Adipocyte (in vitro differentiated cells): Measurements from ENCODE around the gene PRIMPOL.
A peak's percentile ranks its signal among the peaks of the same experiment; 100 is the strongest.
"Not testable (repeated sequence)": the region's sequence is repeated elsewhere in the genome, so short reads cannot be mapped to it uniquely, and the experiment has no call there.

ENCODE experiments used
- DNase-seq: peaks from one replicate; pipeline ENCODE4 v3.0.0-alpha.2; 2015; ENCODE audit warnings: low read depth
- H3K27me3 ChIP-seq: replicated peaks from 2 replicates; pipeline ENCODE4 v1.7.0; 2013; ENCODE audit warnings: mild to moderate bottlenecking, low read length, moderate library complexity; ENCODE audit not compliant: control insufficient read depth, insufficient read depth
- H3K36me3 ChIP-seq: 2 replicates; pipeline ENCODE4 v1.7.0; 2013; ENCODE audit warnings: low read length, mild to moderate bottlenecking, moderate library complexity; ENCODE audit not compliant: control insufficient read depth, insufficient read depth, severe bottlenecking
- H3K4me1 ChIP-seq: 2 replicates; pipeline ENCODE4 v1.7.0; 2013; ENCODE audit warnings: mild to moderate bottlenecking, low read length, moderate library complexity; ENCODE audit not compliant: control insufficient read depth, insufficient read depth
- H3K4me3 ChIP-seq: 2 replicates; pipeline ENCODE4 v1.7.0; 2013; ENCODE audit warnings: mild to moderate bottlenecking, low read length, moderate library complexity
- H3K9ac ChIP-seq: 2 replicates; pipeline ENCODE4 v1.7.0; 2013; ENCODE audit warnings: mild to moderate bottlenecking, low read length, moderate library complexity
- H3K9me3 ChIP-seq: 2 replicates; pipeline ENCODE4 v1.7.0; 2013; ENCODE audit warnings: mild to moderate bottlenecking, low read length, moderate library complexity; ENCODE audit not compliant: control insufficient read depth

PRIMPOL gene

GRCh38 chr4:184649026-184649970 lies at the start of gene PRIMPOL, which contains the start of gene CASP3:
Gene PRIMPOL (plus strand): TSS chr4:184649738. CDS start chr4:184657141, 7,403 bp downstream.
Gene CASP3 (minus strand): TSS chr4:184649447. CDS start chr4:184638453, 10,994 bp downstream.
- Histone ChIP-seq H3K4me3 (peak within 1 kb of the TSS; percentile 94), H3K36me3 (peaks cover 8% of the 10 kb centered on the region), H3K9ac (peak within 1 kb of the TSS; percentile 92), H3K4me1 (peaks cover 46% of the 10 kb centered on the region), H3K27me3 (no peaks in the 10 kb centered on the region), H3K9me3 (no peaks in the 10 kb centered on the region)
- peak; percentile 99 for DNase-seq

- H3K9me3 ChIP-seq, DNase-seq, H3K4me3 ChIP-seq, H3K36me3 ChIP-seq, H3K27me3 ChIP-seq, H3K9ac ChIP-seq: not testable (repeated sequence)
- H3K4me1 ChIP-seq: peaks cover 16% of the 10 kb centered on the region
These were observed 48.6 kb upstream of the PRIMPOL start for GRCh38 chr4:184600982-184601381.

GRCh38 chr4:184602857-184603256 lies 46.7 kb upstream of the PRIMPOL start:
- H3K4me3 ChIP-seq, H3K9ac ChIP-seq, H3K36me3 ChIP-seq, H3K9me3 ChIP-seq, DNase-seq, H3K27me3 ChIP-seq: not testable (repeated sequence)
- H3K4me1 ChIP-seq: peaks cover 16% of the 10 kb centered on the region

- not testable (repeated sequence) for H3K27me3 ChIP-seq, H3K36me3 ChIP-seq, H3K4me1 ChIP-seq, H3K9me3 ChIP-seq, DNase-seq, H3K4me3 ChIP-seq, H3K9ac ChIP-seq
These were observed 42.1 kb upstream of the PRIMPOL start for GRCh38 chr4:184607429-184607828.

- Histone ChIP-seq H3K9ac (no peak overlapping the region), H3K27me3 (no peaks in the 10 kb centered on the region), H3K4me1 (no peaks in the 10 kb centered on the region), H3K9me3 (no peaks in the 10 kb centered on the region), H3K36me3 (no peaks in the 10 kb centered on the region), H3K4me3 (no peak overlapping the region)
- DNase-seq: no peak
These were observed 37.5 kb upstream of the PRIMPOL start for GRCh38 chr4:184612074-184612473.

GRCh38 chr4:184613405-184613804 lies 36.1 kb upstream of the PRIMPOL start:
- Histone ChIP-seq H3K4me3 (no peak overlapping the region), H3K9ac (no peak overlapping the region), H3K27me3 (no peaks in the 10 kb centered on the region), H3K9me3 (no peaks in the 10 kb centered on the region), H3K4me1 (peaks cover 8% of the 10 kb centered on the region), H3K36me3 (no peaks in the 10 kb centered on the region)
- no peak for DNase-seq

GRCh38 chr4:184614509-184614908 lies 35.0 kb upstream of the PRIMPOL start:
- Histone ChIP-seq H3K4me3 (no peak overlapping the region), H3K9ac (no peak overlapping the region), H3K9me3 (no peaks in the 10 kb centered on the region), H3K4me1 (peaks cover 8% of the 10 kb centered on the region), H3K36me3 (no peaks in the 10 kb centered on the region), H3K27me3 (no peaks in the 10 kb centered on the region)
- DNase-seq: no peak

GRCh38 chr4:184616168-184616567 lies 33.4 kb upstream of the PRIMPOL start:
- H3K4me3 ChIP-seq, DNase-seq, H3K4me1 ChIP-seq, H3K9me3 ChIP-seq, H3K27me3 ChIP-seq, H3K36me3 ChIP-seq, H3K9ac ChIP-seq: not testable (repeated sequence)

- no peak for DNase-seq
- no peaks in the 10 kb centered on the region for H3K27me3 ChIP-seq
- no peak overlapping the region for H3K9ac ChIP-seq
- H3K4me1 ChIP-seq: peaks cover 8% of the 10 kb centered on the region
- no peaks in the 10 kb centered on the region for H3K36me3 ChIP-seq
- H3K4me3 ChIP-seq: no peak overlapping the region
- no peaks in the 10 kb centered on the region for H3K9me3 ChIP-seq
These were observed 32.6 kb upstream of the PRIMPOL start for GRCh38 chr4:184616633-184617551.

GRCh38 chr4:184617600-184618196 lies 31.8 kb upstream of the PRIMPOL start:
- no peak overlapping the region for H3K4me3 ChIP-seq
- DNase-seq: no peak
- H3K9me3 ChIP-seq: no peaks in the 10 kb centered on the region
- H3K27me3 ChIP-seq: no peaks in the 10 kb centered on the region
- H3K9ac ChIP-seq: no peak overlapping the region
- peaks cover 8% of the 10 kb centered on the region for H3K4me1 ChIP-seq
- H3K36me3 ChIP-seq: no peaks in the 10 kb centered on the region
